ENCODE results near the gene ABCB11. TPM values are rescaled to one million over a fixed set of nuclear protein-coding genes. Genes with fewer than 3 reads are reported as not detected.

The ABCB11 gene
- total and polyA plus RNA-seq, 2 of the 4 experiments (the other 2 are of a cell fraction) = not detected

DNA sequence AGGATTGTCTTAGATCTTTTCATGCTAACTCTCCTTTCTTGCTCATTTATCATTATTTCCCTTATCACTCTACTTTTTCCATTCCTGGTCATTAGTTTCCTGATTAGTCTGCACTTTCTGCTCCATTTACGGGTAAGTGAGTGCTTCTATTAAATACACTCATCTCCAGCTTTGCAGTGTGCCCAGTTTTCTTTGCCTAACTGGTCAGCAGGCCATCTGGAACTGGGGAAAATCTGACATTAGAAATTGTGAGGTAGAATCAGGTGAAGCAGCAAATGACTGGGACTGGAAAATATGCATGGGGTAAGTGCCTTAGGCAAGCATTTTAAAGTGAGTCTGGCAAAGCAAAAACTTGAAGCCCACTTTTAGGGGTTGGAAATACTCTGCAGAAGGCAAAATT, 100.9 kb downstream of the ABCB11 start:
- DNase-seq = no peak
- dilution Hi-C loops (cut with HindIII; ENCODE audit: low sequenced_read_pairs, unreplicated experiment) (no loop called here), in situ Hi-C loops (cut with MboI; ENCODE audit: low sequenced_read_pairs) (no loop called here), intact Hi-C loops (cut with micrococcal nuclease) (no loop called here)
- H3K9me1 ChIP-seq (ENCODE audit: insufficient read depth, low read length) = no peaks in the 10 kb centered on the region
- no peak overlapping the region for H2AK5ac ChIP-seq (ENCODE audit: low read depth, low read length)
- H3K79me1 ChIP-seq (ENCODE audit: low read depth in 1 of 2, low read length in 2 of 2) = no peaks in the 10 kb centered on the region
- H4K20me1 ChIP-seq (ENCODE audit: insufficient read depth, low read length) = no peaks in the 10 kb centered on the region
- no peak overlapping the region for H3K23ac ChIP-seq (ENCODE audit: low read depth, low read length)
- BruUV-seq (replicated peaks) = no TSS peak
- H3K9ac ChIP-seq (ENCODE audit: low read depth, low read length) = no peak overlapping the region
- ChIA-PET CTCF (no interaction called here), POLR2A (ENCODE audit: unreplicated experiment) (no interaction called here)
- H3K36me3 ChIP-seq (ENCODE audit: control insufficient read depth, insufficient read depth, low read length) = no peaks in the 10 kb centered on the region
- H3K56ac ChIP-seq (ENCODE audit: extremely low read depth, insufficient read depth, low read length) = no peak overlapping the region
- no peak overlapping the region for H2AFZ ChIP-seq (replicated peaks; ENCODE audit: low read length, poor library complexity)
- no peak overlapping the region for H2BK120ac ChIP-seq (ENCODE audit: low read depth, low read length)
- H3K18ac ChIP-seq (ENCODE audit: low read depth, low read length) = no peak overlapping the region
- no peak overlapping the region for H4K5ac ChIP-seq (ENCODE audit: low read depth, low read length)
- no peaks in the 10 kb centered on the region for H3K9me3 ChIP-seq (ENCODE audit: control insufficient read depth, insufficient read depth, low read length)
- no peak overlapping the region for H2AK9ac ChIP-seq (replicated peaks; ENCODE audit: low read depth, low read length, poor library complexity)
- peaks cover 4% of the 10 kb centered on the region; the same call in 1 of the 2 replicates for H3K27me3 ChIP-seq (ENCODE audit: control insufficient read depth, insufficient read depth, low read length)
- no peak overlapping the region for H4K8ac ChIP-seq (ENCODE audit: low read depth in 2 of 2, low read length in 2 of 2)
- no peak overlapping the region for H3K14ac ChIP-seq (replicated peaks; ENCODE audit: low read depth, low read length)
- no peak overlapping the region for H3K4ac ChIP-seq (ENCODE audit: low read depth, low read length)
- H4K91ac ChIP-seq (ENCODE audit: insufficient read depth, low read depth, low read length) = no peak overlapping the region
- no peak for ATAC-seq (ENCODE audit: low read depth)
- H3K4me3 ChIP-seq (ENCODE audit: insufficient read depth, low read depth, low read length) = no peak overlapping the region
- whole genome bisulfite sequencing, 2 experiments (ENCODE audit: extremely low coverage in 2 of 2, insufficient read length in 1 of 2) = no CpG with 5 or more reads among the region's 1 CpG
- no peaks in the 10 kb centered on the region for H3K4me1 ChIP-seq (ENCODE audit: control insufficient read depth, insufficient read depth, low read length)
- no peak overlapping the region for H2BK15ac ChIP-seq (ENCODE audit: low read depth, low read length)
- no peak overlapping the region for H3K4me2 ChIP-seq (ENCODE audit: low read depth, low read length)
- TF ChIP-seq MXI1 (IDR thresholded peaks at IDR 0.05; ENCODE audit: borderline replicate concordance, low read depth, low read length) (no peak), SMC3 (IDR thresholded peaks at IDR 0.05; ENCODE audit: low read depth, low read length) (no peak), FOS (IDR thresholded peaks at IDR 0.05; ENCODE audit: low read depth, low read length) (no peak)
- H2BK5ac ChIP-seq (ENCODE audit: low read depth, low read length, poor library complexity, severe bottlenecking) = no peak overlapping the region
- no peak overlapping the region for H2BK20ac ChIP-seq (ENCODE audit: low read depth, low read length)
- no peak overlapping the region for H3K27ac ChIP-seq (ENCODE audit: insufficient read depth, low read length)

Data from IMR-90 (cell line).